ENCODE measurements around the gene TDRD10.

The TDRD10 gene

GRCh38 chr1:154582885-154583284 is 80.9 kb downstream of the TDRD10 start:
- no peak for DNase-seq

DNA sequence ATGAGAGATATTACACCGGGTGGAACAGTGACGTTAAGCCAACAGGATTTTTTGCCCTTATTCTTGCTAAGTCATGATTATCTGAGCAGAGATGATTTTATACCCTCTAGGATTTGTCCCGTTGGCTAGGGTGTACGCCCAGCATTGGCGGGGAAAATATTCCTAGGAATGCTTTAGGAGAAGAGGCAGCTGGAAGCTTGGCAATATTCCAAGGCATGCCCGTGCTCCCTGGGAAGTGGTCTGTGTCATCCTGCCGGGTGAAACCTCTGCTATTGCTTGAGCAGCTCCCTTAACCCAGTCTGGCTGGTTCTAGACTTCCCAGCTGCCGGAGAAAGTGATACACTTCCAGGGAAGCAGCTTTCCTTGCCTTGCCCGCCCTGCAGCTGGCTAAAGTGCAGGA is 81.8 kb downstream of the TDRD10 start:
- no peak for DNase-seq

DNA sequence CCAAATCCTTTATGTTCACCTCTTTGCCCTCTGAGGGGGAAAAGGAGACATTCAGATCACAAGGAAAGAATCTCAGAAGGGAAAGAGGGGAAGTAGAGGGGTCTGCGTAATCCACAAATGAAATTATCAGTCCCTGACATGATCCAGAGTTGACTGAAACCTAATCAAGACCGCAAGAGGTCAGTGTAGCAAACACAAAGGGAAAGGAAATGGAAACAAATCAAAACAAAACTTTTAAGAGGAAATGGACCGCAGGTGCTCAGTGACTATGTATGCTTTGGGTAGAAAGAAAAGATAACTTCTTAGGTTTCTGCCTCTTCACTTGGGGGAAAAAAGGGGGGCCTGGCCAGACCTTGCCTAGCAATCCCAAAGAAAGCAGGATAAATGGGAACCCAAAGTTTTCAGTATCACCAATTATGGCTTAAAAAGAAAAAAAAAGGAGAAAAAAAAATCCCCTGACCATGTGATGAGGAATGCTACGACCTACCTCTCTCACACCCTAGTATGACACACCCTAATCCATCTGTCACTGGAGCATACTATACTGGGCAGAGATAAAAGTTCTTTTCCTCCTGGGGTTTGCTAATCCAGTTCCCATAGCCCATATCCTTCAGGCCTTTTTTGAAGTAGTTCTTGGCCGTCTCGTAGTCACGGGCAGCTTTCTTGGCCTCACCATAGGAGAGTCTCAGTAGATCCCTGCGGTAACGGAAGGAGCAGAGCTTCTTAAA is 82.4 kb downstream of the TDRD10 start:
- no peak for DNase-seq

- DNase-seq: no peak
These were observed 84.2 kb downstream of the TDRD10 start for GRCh38 chr1:154586231-154586630.

DNA sequence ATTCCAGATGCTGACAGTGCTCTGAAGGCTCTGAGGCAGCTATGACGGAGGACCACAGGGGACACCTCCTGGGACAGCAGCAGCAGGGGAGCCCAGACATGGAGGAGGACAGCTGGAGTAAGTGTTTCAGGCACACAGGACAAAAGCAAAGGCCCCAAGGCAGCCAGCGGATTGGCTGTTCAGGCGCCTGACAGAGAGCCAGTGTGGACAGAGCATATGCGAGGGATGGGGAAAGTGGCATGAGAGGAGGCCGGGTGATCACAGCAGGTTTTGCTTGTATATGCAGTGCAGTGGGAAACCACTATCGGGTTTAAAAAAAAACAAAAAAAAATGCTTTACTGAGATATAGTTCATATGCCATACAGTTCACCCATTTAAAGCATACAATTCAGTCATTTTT is 84.6 kb downstream of the TDRD10 start:
- DNase-seq: no peak

DNA sequence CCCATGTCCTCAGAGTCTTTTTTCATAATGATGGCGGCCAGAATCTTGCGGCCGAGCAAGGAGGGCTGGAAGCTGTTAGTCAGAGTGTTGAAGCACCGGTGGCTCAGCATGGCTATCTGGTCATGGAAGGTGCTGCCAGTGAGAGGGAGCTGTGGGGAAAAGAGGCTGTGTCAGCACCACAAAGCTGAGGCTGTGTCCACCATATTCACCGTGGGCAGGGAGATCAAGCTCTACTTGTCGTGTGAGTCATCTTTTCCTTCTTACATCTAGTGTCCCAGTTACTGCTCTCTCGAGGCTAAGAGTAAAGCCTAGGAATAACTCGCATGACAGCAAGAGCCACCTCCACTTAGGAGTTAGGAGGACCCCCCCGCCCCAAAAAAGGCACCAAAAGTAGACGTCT is 87.8 kb downstream of the TDRD10 start:
- DNase-seq: no peak

- no peak for DNase-seq
These were observed 88.7 kb downstream of the TDRD10 start for GRCh38 chr1:154590756-154591155.

GRCh38 chr1:154591206-154591605 is 89.2 kb downstream of the TDRD10 start:
- DNase-seq: no peak

GRCh38 chr1:154593390-154593789 is 91.4 kb downstream of the TDRD10 start:
- DNase-seq: no peak

DNA sequence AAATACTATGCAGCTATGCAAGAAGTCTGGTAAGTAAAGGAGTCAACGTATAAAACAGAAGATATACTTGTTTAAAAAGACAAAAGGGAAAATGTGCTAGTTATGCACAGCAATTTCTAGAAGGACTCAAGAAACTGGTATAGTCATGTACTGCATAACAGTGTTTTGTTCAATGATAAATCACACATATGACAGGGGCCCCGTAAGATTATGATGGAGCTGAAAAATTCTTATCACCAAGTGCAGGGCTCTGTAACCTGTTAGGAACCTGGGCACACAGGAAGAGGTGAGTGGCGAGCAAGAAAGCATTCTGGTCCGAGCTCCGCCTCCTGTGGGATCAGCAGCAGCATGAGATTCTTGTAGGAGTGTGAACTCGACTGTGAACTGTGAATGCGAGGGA is 92.8 kb downstream of the TDRD10 start:
- no peak for DNase-seq

DNA sequence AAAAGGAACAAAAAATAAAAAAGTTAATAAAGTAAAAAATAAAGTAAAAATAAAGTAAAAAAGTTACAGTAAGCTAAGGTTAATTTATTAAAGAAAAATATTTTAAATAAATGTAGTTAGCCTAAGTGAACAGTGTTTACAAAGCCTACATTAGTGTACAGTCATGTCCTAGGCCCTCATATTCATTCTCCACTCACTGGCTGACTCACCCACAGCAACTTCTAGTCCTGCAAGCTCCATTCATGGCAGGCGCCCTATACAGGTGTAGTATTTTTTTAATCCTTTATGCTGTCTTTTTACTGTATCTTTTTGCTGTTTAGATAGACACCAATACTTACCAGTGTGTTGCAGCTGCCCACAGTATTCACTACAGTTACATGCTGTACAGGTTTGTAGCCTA is 93.6 kb downstream of the TDRD10 start:
- DNase-seq: no peak

Data from activated CD4-positive, alpha-beta T cell treated with anti-CD3 and anti-CD28 coated beads, Interleukin-10, Interleukin-2, amounts not matched to agents 100 ng/mL and 50 ng/mL, durations not matched to agents 16 hours and 8 hours (primary cell).